Neural cell (in vitro differentiated cells): ENCODE results near the gene RUNX3. TPM values are rescaled to one million over a fixed set of nuclear protein-coding genes. Genes with fewer than 3 reads are reported as not detected.

ENCODE experiments used
- H2AFZ ChIP-seq: fragments of 200-600, 300-800 bp; sonication (generic), shearing (Covaris generic); 2 replicates; pipeline ENCODE4 v1.6.0; 2014; ENCODE audit warnings: low read depth, mild to moderate bottlenecking, antibody characterized with exemption, low read length, moderate library complexity
- H3F3A ChIP-seq: fragments of 200-600 bp; shearing (Covaris generic); 2 replicates; pipeline ENCODE4 v1.6.1; 2016; ENCODE audit warnings: mild to moderate bottlenecking, moderate library complexity, mixed read lengths, antibody characterized with exemption, low read length; ENCODE audit not compliant: insufficient read depth, poor library complexity, severe bottlenecking
- H3K27ac ChIP-seq: fragments of 200-600, 300-800 bp; sonication (generic), shearing (Covaris generic); 2 replicates; pipeline ENCODE4 v1.5.1; 2014; ENCODE audit warnings: mild to moderate bottlenecking, low read length, moderate library complexity
- H3K27me3 ChIP-seq: fragments of 300-800, 200-600 bp; sonication (generic), shearing (Covaris generic); 2 replicates; pipeline ENCODE4 v1.6.0; 2014; ENCODE audit warnings: mild to moderate bottlenecking, low read depth, low read length, moderate library complexity; ENCODE audit not compliant: insufficient read depth
- H3K36me3 ChIP-seq: fragments of 300-800, 200-600 bp; sonication (generic), shearing (Covaris generic); 2 replicates; pipeline ENCODE4 v1.5.1; 2014; ENCODE audit warnings: mild to moderate bottlenecking, antibody characterized with exemption, low read length, moderate library complexity; ENCODE audit not compliant: insufficient read depth
- H3K4me2 ChIP-seq: fragments of 300-800, 200-600 bp; sonication (generic), shearing (Covaris generic); 2 replicates; pipeline ENCODE4 v1.6.0; 2014; ENCODE audit warnings: mild to moderate bottlenecking, low read length
- H3K4me3 ChIP-seq: fragments of 300-800, 200-600 bp; sonication (generic), shearing (Covaris generic); 2 replicates; pipeline ENCODE4 v1.5.1; 2014; ENCODE audit warnings: mild to moderate bottlenecking, low read length, moderate library complexity
- H3K79me2 ChIP-seq: fragments of 200-600 bp; shearing (Covaris generic); replicated peaks from 2 replicates; pipeline ENCODE4 v1.6.0; 2014; ENCODE audit warnings: mild to moderate bottlenecking, low read length, moderate library complexity; ENCODE audit not compliant: insufficient read depth
- H3K9ac ChIP-seq: fragments of 300-800, 200-600 bp; sonication (generic), shearing (Covaris generic); 2 replicates; pipeline ENCODE4 v1.6.1; 2016; ENCODE audit warnings: mild to moderate bottlenecking, low read length, mixed read lengths
- H3K9me2 ChIP-seq: fragments of 200-600 bp; shearing (Covaris generic); 2 replicates; pipeline ENCODE4 v1.6.1; 2016; ENCODE audit warnings: mild to moderate bottlenecking, low read length, mixed read lengths; ENCODE audit not compliant: insufficient read depth
- H3K9me3 ChIP-seq: fragments of 200-600, 300-800 bp; sonication (generic), shearing (Covaris generic); 2 replicates; pipeline ENCODE4 v1.6.1; 2016; ENCODE audit warnings: mild to moderate bottlenecking, mixed run types, low read length, moderate library complexity, mixed read lengths
- H4K20me1 ChIP-seq: fragments of 200-600 bp; shearing (Covaris generic); 2 replicates; pipeline ENCODE4 v1.6.1; 2016; ENCODE audit warnings: mild to moderate bottlenecking, mixed run types; ENCODE audit not compliant: insufficient read depth
- EP300 ChIP-seq: fragments of 450-650 bp; conservative IDR thresholded peaks from 2 replicates; pipeline ENCODE4 v1.6.1; 2014; ENCODE audit warnings: antibody characterized with exemption, mild to moderate bottlenecking, moderate library complexity; ENCODE audit not compliant: poor library complexity, severe bottlenecking
- EZH2 ChIP-seq: fragments of 200-600, 300-800 bp; shearing (Covaris generic), sonication (generic); IDR thresholded peaks from 2 replicates; pipeline ENCODE4 v1.6.1; 2014; ENCODE audit warnings: antibody characterized with exemption, low read length, borderline replicate concordance, mild to moderate bottlenecking; ENCODE audit not compliant: insufficient read depth, poor library complexity, severe bottlenecking
- POLR2AphosphoS5 ChIP-seq: IDR thresholded peaks from 2 replicates; pipeline ENCODE4 v1.6.1; 2012
- RAD21 ChIP-seq: fragments of 450-650 bp; conservative IDR thresholded peaks from 2 replicates; pipeline ENCODE4 v1.6.1; 2014; ENCODE audit warnings: antibody characterized with exemption, mild to moderate bottlenecking, moderate library complexity
- SMC3 ChIP-seq: fragments of 450-650 bp; conservative IDR thresholded peaks from 2 replicates; pipeline ENCODE4 v1.6.1; 2014; ENCODE audit warnings: antibody characterized with exemption, mild to moderate bottlenecking, moderate library complexity; ENCODE audit not compliant: poor library complexity
- TAF1 ChIP-seq: IDR thresholded peaks from 2 replicates; pipeline ENCODE4 v1.6.1; 2012; ENCODE audit warnings: low read depth
- polyA plus RNA-seq: library from polyadenylated mRNA; depleted of rRNA; stranded (reverse); fragments of >200 nt; gene quantifications from 2 replicates; pipeline ENCODE4 v1.2.3, GENCODE V29; 2014
- TF ChIP-seq, protein P1 (sequence below): IDR thresholded peaks from 2 replicates; pipeline ENCODE4 v1.6.1; 2012; ENCODE audit warnings: borderline replicate concordance
- TF ChIP-seq, protein P2 (sequence below): fragments of 450-650 bp; IDR thresholded peaks from 2 replicates; pipeline ENCODE4 v1.5.1; 2014; ENCODE audit warnings: antibody characterized with exemption, mild to moderate bottlenecking, moderate library complexity; ENCODE audit not compliant: poor library complexity, severe bottlenecking

RUNX3 gene
- polyA plus RNA-seq, 1 donor from 2014 or later: not detected

DNA sequence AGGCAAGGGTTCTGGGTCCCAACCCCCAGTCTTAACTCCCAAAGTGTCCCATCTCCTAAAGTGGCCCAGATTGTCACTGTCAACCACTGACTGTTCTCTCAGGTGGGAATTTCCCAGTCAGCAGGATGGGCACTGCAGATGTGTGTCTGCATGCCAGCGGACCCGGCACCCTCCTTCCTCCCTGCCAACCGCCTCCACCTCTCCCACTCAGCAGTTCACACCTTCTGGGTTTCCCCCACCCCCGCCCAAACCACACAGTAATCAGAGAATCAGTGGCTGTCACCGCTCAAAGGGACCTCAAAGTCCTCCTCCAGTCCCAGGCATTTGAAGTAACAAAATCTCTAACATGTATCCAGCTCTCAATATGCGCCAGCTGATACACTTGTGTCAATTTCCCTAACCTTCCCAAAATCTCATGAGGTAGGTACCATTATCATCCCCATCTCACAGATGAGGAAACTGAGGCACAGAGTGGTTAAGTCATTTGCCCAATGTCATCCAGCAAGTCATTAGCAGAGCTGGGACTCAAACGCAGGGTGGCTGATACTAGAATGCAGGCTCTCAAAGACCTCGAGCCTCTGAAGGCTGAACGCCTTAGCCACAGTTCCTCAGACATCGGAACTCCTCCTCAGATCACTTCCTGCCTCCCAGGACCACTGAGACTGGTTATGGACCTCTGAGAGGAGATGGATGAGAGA is 4.8 kb downstream of the RUNX3 start:
- no peaks in the 10 kb centered on the region for H4K20me1 ChIP-seq
- peaks cover 55% of the 10 kb centered on the region for H3K27me3 ChIP-seq
- H3K9me2 ChIP-seq: no peaks in the 10 kb centered on the region
- H3K4me3 ChIP-seq: no peak overlapping the region
- TF ChIP-seq TAF1: no peak
- TF ChIP-seq EP300: no peak
- TF ChIP-seq, protein P1, sequence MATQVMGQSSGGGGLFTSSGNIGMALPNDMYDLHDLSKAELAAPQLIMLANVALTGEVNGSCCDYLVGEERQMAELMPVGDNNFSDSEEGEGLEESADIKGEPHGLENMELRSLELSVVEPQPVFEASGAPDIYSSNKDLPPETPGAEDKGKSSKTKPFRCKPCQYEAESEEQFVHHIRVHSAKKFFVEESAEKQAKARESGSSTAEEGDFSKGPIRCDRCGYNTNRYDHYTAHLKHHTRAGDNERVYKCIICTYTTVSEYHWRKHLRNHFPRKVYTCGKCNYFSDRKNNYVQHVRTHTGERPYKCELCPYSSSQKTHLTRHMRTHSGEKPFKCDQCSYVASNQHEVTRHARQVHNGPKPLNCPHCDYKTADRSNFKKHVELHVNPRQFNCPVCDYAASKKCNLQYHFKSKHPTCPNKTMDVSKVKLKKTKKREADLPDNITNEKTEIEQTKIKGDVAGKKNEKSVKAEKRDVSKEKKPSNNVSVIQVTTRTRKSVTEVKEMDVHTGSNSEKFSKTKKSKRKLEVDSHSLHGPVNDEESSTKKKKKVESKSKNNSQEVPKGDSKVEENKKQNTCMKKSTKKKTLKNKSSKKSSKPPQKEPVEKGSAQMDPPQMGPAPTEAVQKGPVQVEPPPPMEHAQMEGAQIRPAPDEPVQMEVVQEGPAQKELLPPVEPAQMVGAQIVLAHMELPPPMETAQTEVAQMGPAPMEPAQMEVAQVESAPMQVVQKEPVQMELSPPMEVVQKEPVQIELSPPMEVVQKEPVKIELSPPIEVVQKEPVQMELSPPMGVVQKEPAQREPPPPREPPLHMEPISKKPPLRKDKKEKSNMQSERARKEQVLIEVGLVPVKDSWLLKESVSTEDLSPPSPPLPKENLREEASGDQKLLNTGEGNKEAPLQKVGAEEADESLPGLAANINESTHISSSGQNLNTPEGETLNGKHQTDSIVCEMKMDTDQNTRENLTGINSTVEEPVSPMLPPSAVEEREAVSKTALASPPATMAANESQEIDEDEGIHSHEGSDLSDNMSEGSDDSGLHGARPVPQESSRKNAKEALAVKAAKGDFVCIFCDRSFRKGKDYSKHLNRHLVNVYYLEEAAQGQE: no peak
- TF ChIP-seq SMC3: no peak
- no peak for TF ChIP-seq POLR2AphosphoS5
- TF ChIP-seq, protein P2, sequence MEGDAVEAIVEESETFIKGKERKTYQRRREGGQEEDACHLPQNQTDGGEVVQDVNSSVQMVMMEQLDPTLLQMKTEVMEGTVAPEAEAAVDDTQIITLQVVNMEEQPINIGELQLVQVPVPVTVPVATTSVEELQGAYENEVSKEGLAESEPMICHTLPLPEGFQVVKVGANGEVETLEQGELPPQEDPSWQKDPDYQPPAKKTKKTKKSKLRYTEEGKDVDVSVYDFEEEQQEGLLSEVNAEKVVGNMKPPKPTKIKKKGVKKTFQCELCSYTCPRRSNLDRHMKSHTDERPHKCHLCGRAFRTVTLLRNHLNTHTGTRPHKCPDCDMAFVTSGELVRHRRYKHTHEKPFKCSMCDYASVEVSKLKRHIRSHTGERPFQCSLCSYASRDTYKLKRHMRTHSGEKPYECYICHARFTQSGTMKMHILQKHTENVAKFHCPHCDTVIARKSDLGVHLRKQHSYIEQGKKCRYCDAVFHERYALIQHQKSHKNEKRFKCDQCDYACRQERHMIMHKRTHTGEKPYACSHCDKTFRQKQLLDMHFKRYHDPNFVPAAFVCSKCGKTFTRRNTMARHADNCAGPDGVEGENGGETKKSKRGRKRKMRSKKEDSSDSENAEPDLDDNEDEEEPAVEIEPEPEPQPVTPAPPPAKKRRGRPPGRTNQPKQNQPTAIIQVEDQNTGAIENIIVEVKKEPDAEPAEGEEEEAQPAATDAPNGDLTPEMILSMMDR: no peak
- H3K9me3 ChIP-seq: no peaks in the 10 kb centered on the region
- H3F3A ChIP-seq: no peaks in the 10 kb centered on the region
- H3K36me3 ChIP-seq: no peaks in the 10 kb centered on the region
- no peak overlapping the region for H2AFZ ChIP-seq
- no peak overlapping the region for H3K27ac ChIP-seq
- H3K4me2 ChIP-seq: no peak overlapping the region
- H3K79me2 ChIP-seq: no peaks in the 10 kb centered on the region
- H3K9ac ChIP-seq: no peak overlapping the region

DNA sequence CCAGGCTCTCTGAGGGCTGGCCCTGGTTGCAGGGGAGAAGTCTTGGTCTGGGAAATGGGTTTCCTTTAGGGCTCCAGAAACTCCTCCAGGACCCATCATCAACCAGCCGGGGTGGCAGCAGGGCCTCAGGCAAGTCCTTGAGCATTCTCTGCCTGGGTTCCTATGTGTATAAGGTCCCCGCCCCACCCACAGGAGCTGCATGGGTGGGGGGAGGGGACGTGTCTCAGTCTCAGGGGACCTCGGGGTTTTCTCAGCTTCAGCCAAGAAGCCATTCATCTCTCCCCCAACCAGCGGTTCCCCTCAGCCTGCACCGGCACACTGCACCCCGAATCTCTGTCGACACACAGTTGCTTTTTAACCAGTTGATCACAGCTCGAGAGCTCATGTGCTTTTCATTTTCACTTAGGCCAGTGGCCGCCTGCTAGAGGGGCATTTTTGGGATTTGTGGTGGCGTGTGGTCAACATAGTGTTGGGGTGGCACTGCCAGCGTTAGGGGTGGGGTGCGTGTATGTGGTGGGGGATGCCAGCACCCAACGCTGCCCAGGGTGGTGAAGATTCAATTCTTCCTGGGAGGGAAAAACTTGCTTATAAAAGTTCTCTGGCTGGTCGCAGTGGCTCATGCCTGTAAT is 6.5 kb downstream of the RUNX3 start:
- Histone ChIP-seq H3K9ac (no peak overlapping the region), H3K9me2 (no peaks in the 10 kb centered on the region), H3K9me3 (no peaks in the 10 kb centered on the region), H3K4me3 (no peak overlapping the region), H3F3A (no peaks in the 10 kb centered on the region), H3K36me3 (no peaks in the 10 kb centered on the region), H3K79me2 (no peaks in the 10 kb centered on the region), H3K4me2 (no peak overlapping the region), H3K27me3 (peaks cover 43% of the 10 kb centered on the region), H3K27ac (no peak overlapping the region), H2AFZ (no peak overlapping the region), H4K20me1 (no peaks in the 10 kb centered on the region)
- TF ChIP-seq, protein P2: no peak
- TF ChIP-seq RAD21 (no peak), POLR2AphosphoS5 (no peak), EP300 (no peak), SMC3 (no peak), EZH2 (no peak), TAF1 (no peak)
- TF ChIP-seq, protein P1: no peak
